TTC549 (cell line): ENCODE measurements around the gene ADAM21.
"Not testable (repeated sequence)": the region's sequence is repeated elsewhere in the genome, so short reads cannot be mapped to it uniquely, and the experiment has no call there.

Experiments
- FAIRE-seq: peaks from 2 replicates; lab custom pipeline; 2012; peaks lifted over from hg19 to GRCh38; lab: Jason Lieb, UNC

Gene ADAM21

DNA sequence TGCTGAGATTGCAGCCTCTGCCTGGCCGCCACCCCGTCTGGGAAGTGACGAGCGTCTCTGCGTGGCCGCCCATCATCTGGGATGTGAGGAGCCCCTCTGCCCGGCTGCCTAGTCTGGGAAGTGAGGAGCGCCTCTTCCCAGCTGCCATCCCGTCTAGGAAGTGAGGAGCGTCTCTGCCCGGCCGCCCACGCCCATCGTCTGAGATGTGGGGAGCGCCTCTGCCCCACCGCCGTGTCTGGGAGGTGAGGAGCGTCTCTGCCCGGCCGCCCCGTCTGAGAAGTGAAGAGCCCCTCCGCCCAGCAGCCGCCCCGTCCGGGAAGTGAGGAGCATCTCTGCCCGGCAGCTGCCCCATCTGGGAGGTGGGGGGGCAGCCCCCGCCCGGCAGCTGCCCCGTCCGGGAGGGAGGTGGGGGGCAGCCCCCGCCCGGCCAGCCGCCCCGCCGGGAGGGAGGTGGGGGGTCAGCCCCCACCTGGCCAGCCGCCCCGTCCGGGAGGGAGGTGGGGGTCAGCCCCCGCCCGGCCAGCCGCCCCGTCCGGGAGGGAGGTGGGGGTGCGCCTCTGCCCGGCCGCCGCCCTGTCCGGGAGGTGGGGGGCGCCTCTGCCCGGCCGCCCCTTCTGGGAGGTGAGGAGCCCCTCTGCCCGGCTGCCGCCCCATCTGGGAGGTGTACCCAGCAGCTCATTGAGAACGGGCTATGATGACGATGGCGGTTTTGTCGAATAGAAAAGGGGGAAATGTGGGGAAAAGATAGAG, 25.6 kb downstream of the ADAM21 start:
- FAIRE-seq = not testable (repeated sequence)

- FAIRE-seq = no peak
Measured at GRCh38 chr14:70489579-70490200, 37.7 kb downstream of the ADAM21 start.

- FAIRE-seq = no peak
Measured at GRCh38 chr14:70498191-70498590, 46.2 kb downstream of the ADAM21 start.
